ENCODE results near the gene ARSG. TPM values are rescaled to one million over a fixed set of nuclear protein-coding genes. Genes with fewer than 3 reads are reported as not detected.
"Not testable (repeated sequence)": the region's sequence is repeated elsewhere in the genome, so short reads cannot be mapped to it uniquely, and the experiment has no call there.

Gene ARSG
- total RNA-seq, 4 donors from 2014 or later, result 4.3 to 16.8 (median 7.8) TPM

DNA sequence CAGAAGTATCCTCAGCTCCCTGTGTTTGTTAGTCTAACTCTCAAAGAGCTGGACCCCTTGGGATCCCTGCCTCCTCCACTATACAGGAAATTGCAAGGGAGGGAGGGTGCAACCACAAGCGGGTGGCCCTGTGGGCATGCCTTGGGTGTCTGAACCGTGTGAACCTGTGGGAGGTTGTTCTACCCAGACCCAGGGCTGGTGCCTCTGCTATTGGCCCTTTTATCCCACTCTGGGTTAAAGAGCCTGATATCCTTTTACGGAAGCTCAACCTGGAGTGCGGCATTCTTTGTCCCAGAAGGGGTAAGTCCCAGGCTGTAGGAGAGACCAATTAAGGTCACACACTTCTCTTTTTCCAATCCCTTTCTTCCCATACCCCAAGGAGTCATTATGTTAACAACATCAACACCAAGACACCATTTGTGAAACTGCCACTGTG lies 53.4 kb downstream of the ARSG start:
- intact Hi-C loops (cut with DNase I; ENCODE audit: low total_unique reads), result no loop called here
- 69 to 74% methylated on average over 4 of the region's 4 CpGs for WGBS, 2 donors
- DNase-seq (ENCODE audit: low spot score in 2 of 2), result no peak
- H3K4me3 ChIP-seq (ENCODE audit: low read depth, poor library complexity, severe bottlenecking), result no peak overlapping the region
- TF ChIP-seq POLR2A (IDR thresholded peaks at IDR 0.05), result no peak
- no peak for TF ChIP-seq CTCF (IDR thresholded peaks at IDR 0.05)

- intact Hi-C loops (cut with DNase I; ENCODE audit: low total_unique reads), result no loop called here
- H3K4me3 ChIP-seq (ENCODE audit: low read depth, poor library complexity, severe bottlenecking), result no peak overlapping the region
- TF ChIP-seq CTCF (IDR thresholded peaks at IDR 0.05) (no peak), POLR2A (IDR thresholded peaks at IDR 0.05) (no peak)
- 83 to 87% methylated on average over 13 of the region's 13 CpGs for WGBS, 2 donors
- no peak for DNase-seq (ENCODE audit: low spot score in 2 of 2)
Observed at GRCh38 chr17:68346448-68346847, 55.2 kb downstream of the ARSG start.

DNA sequence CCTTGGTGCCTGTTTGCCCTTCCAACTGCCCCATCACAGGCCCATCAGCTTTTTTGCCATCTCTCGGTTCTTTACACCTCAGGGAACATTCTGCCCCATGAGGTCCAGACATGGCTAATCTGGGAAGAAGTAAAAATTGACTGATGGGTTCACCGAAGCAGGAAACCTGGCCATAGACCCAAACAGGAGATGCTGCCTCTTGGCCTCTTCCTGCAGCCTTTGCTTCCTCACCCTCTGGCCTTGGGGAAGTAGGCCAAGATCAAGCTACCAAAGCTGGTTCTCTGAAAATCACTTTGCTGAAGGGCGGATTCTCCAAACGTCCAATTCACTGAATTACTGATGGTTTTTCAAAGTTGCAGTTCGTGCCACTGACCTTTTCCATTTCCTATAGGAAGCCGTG lies 56.1 kb downstream of the ARSG start:
- H3K4me3 ChIP-seq (ENCODE audit: low read depth, poor library complexity, severe bottlenecking), result no peak overlapping the region
- intact Hi-C loops (cut with DNase I; ENCODE audit: low total_unique reads), result no loop called here
- 88 to 90% methylated on average over 6 of the region's 6 CpGs for WGBS, 2 donors
- TF ChIP-seq POLR2A (IDR thresholded peaks at IDR 0.05) (no peak), CTCF (IDR thresholded peaks at IDR 0.05) (no peak)
- DNase-seq (ENCODE audit: low spot score in 2 of 2), result no peak

DNA sequence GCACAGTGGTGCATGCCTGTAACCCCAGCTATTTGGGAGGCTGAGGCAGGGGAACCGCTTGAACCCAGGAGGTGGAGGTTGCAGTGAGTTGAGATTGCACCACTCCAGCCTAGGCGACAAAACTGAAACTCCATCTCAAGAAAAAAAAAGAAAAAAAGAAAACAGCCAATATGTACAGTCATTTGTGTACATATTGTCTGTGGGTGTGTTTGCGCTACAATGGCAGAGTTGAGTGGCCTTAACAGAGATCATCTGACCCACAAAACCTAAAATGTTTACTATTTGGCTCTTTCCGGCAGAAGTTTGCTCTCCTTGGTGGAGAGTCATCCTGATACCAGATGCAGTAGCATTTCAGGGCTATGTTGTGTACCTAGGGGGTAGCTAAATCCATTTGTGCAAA lies 57.9 kb downstream of the ARSG start:
- DNase-seq (ENCODE audit: low spot score in 2 of 2), result no peak
- intact Hi-C loops (cut with DNase I; ENCODE audit: low total_unique reads), result no loop called here
- TF ChIP-seq CTCF (IDR thresholded peaks at IDR 0.05) (no peak), POLR2A (IDR thresholded peaks at IDR 0.05) (no peak)
- WGBS, 2 donors, result 71 to 94% methylated on average over 4 of the region's 4 CpGs
- H3K4me3 ChIP-seq (ENCODE audit: low read depth, poor library complexity, severe bottlenecking), result no peak overlapping the region

DNA sequence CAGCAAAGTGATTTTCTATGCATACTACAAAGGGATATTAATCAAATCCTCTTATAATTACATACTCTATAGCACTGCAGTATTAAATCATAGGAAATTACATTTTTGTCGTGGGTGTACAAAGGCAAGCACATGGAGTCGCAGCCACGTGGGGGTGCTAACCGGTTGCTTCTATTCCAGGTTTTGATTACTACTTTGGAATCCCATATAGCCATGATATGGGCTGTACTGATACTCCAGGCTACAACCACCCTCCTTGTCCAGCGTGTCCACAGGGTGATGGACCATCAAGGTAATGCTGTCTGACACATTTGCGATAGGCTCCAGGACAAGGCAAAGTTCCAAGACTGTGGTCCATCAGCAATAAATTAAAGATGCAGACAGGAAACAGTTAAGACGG lies 60.1 kb downstream of the ARSG start:
- 67 to 74% methylated on average over 7 of the region's 7 CpGs for WGBS, 2 donors
- intact Hi-C loops (cut with DNase I; ENCODE audit: low total_unique reads), result no loop called here
- TF ChIP-seq CTCF (IDR thresholded peaks at IDR 0.05) (no peak), POLR2A (IDR thresholded peaks at IDR 0.05) (no peak)
- no peak for DNase-seq (ENCODE audit: low spot score in 2 of 2)
- H3K4me3 ChIP-seq (ENCODE audit: low read depth, poor library complexity, severe bottlenecking), result no peak overlapping the region

DNA sequence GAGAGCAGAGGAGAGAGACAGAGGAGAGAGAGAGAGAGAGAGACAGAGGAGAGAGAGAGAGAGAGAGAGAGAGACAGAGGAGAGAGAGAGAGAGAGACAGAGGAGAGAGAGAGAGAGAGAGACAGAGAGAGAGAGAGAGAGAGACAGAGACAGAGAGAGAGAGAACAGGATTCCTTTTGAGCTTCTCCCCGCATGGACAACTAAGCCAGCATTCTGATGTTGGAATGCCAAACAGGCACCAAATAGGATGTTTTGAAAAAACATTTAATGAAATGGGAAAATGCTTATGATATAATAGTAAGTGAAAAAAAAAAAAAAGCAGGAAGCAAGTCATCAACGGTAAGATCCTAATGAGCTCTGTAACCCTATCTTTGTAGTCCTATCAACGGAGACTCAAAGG lies 60.7 kb downstream of the ARSG start:
- no peak for TF ChIP-seq POLR2A (IDR thresholded peaks at IDR 0.05)
- no peak for TF ChIP-seq CTCF (IDR thresholded peaks at IDR 0.05)
- WGBS, 2 donors, result 76 to 77% methylated on average over 3 of the region's 3 CpGs
- DNase-seq (ENCODE audit: low spot score in 2 of 2), result no peak
- H3K4me3 ChIP-seq (ENCODE audit: low read depth, poor library complexity, severe bottlenecking), result no peak overlapping the region
- intact Hi-C loops (cut with DNase I; ENCODE audit: low total_unique reads), result no loop called here

DNA sequence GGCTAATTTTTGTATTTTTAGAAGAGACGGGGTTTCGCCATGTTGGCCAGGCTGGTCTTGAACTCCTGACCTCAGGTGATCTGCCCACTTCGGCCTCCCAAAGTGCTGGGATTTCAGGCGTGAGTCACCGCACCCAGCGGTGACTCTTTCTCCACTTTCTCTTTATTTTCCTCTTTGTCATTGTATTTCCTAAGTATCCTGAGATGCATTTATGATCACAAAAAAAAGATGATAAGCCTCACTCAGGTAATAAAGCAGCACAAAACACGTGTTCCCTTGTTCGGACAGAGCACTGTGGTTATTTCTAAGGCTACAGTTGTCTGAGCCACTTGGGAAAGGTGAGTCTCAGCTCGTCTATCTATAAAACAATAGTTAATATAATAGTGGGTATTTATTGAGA lies 61.4 kb downstream of the ARSG start:
- DNase-seq (ENCODE audit: low spot score in 2 of 2); H3K4me3 ChIP-seq (ENCODE audit: low read depth, poor library complexity, severe bottlenecking); intact Hi-C loops (cut with DNase I; ENCODE audit: low total_unique reads): not testable (repeated sequence)
- WGBS, 2 donors, result 95 to 96% methylated on average over 9 of the region's 9 CpGs
